Gastroesophageal sphincter (tissue), 4 donors: ENCODE results near the gene ICA1. TPM values are rescaled to one million over a fixed set of nuclear protein-coding genes. Genes with fewer than 3 reads are reported as not detected.

Source experiments
- ATAC-seq: fragments of 150-250 bp; one replicate; pipeline ENCODE4 v1.9.1; 2016; ENCODE audit warnings: mild to moderate bottlenecking, moderate library complexity
- H3K27ac ChIP-seq, 4 donors: fragments of 200-600 bp; sonication (generic) in 3 of 4; 1 replicate in 3 of 4; 2 replicates in 1 of 4; pipeline ENCODE4 v1.5.1; 2016 to 2019
- H3K27me3 ChIP-seq: fragments of 200-600 bp; sonication (generic); one replicate; pipeline ENCODE4 v1.5.1; 2019
- H3K36me3 ChIP-seq, 2 donors: fragments of 200-600 bp; sonication (generic); one replicate each; pipeline ENCODE4 v1.5.1; 2019; ENCODE audit warnings: control low read depth in 1 of 2
- H3K4me1 ChIP-seq, 3 donors: fragments of 200-600 bp; sonication (generic); 1 replicate in 2 of 3; 2 replicates in 1 of 3; pipeline ENCODE4 v1.5.1; 2016 to 2019; ENCODE audit warnings: control low read depth in 2 of 3
- H3K4me3 ChIP-seq, 2 donors: fragments of 200-600 bp; sonication (generic); one replicate each; pipeline ENCODE4 v1.5.1; 2019; ENCODE audit warnings: mild to moderate bottlenecking in 1 of 2, moderate library complexity in 1 of 2
- H3K9me3 ChIP-seq, 3 donors: fragments of 200-600 bp; sonication (generic); one replicate each; pipeline ENCODE4 v1.5.1; 2017 to 2019; ENCODE audit warnings: control low read depth in 2 of 3
- CTCF ChIP-seq, 4 experiments: fragments of 200-600 bp in 2 of 4; fragments of 450-650 bp in 2 of 4; sonication (generic) in 1 of 4; IDR thresholded peaks; one replicate each; pipeline ENCODE4 v1.5.1; 2017 to 2019; ENCODE audit warnings: antibody characterized with exemption in 4 of 4, mild to moderate bottlenecking in 2 of 4, moderate library complexity in 2 of 4
- EP300 ChIP-seq: sonication (generic); formaldehyde crosslinking; IDR thresholded peaks from one replicate; pipeline ENCODE4 v1.6.1; 2017; ENCODE audit warnings: antibody characterized with exemption, mild to moderate bottlenecking
- POLR2A ChIP-seq, 2 donors: fragments of 450-650 bp; IDR thresholded peaks; one replicate each; pipeline ENCODE4 v1.6.1; 2017; ENCODE audit warnings: antibody characterized with exemption in 2 of 2, mild to moderate bottlenecking in 2 of 2, moderate library complexity in 1 of 2
- POLR2AphosphoS5 ChIP-seq: sonication (generic); formaldehyde crosslinking; IDR thresholded peaks from one replicate; pipeline ENCODE4 v1.6.1; 2017; ENCODE audit warnings: antibody characterized with exemption
- WGBS, 2 donors: methylation state at CpG; one replicate each; pipeline ENCODE4 v1.1.5; 2018; ENCODE audit warnings: low coverage in 1 of 2; 5-methylcytosine and 5-hydroxymethylcytosine counted together
- total RNA-seq, 4 donors: library from RNA; depleted of rRNA; stranded (reverse); fragments of >200 nt; gene quantifications; one replicate each; pipeline ENCODE4 v1.1.0, GENCODE V29; 2016

The ICA1 gene
- total RNA-seq, 4 donors from 2014 or later = 6.6 to 11.7 (median 8.2) TPM

GRCh38 chr7:8146106-8146787, 115.7 kb downstream of the ICA1 start:
- Histone ChIP-seq H3K4me1 (peaks cover 0 to 6% (median 0%) of the 10 kb centered on the region in 3 donors), H3K9me3 (no peaks in the 10 kb centered on the region), H3K27me3 (no peaks in the 10 kb centered on the region), H3K27ac (no peak overlapping the region), H3K4me3 (no peak overlapping the region), H3K36me3 (no peaks in the 10 kb centered on the region)
- WGBS, 2 donors = 60 to 62% methylated on average over 10 to 12 of the region's 12 CpGs
- TF ChIP-seq POLR2A (IDR thresholded peaks at IDR 0.05) (no peak), CTCF (IDR thresholded peaks at IDR 0.05) (no peak), POLR2AphosphoS5 (no peak), EP300 (no peak)
- ATAC-seq = no peak

- Histone ChIP-seq H3K27me3 (no peaks in the 10 kb centered on the region), H3K36me3 (no peaks in the 10 kb centered on the region), H3K27ac (no peak overlapping the region), H3K4me1 (peaks cover 0 to 6% (median 0%) of the 10 kb centered on the region in 3 donors), H3K9me3 (no peaks in the 10 kb centered on the region), H3K4me3 (no peak overlapping the region)
- ATAC-seq = no peak
- TF ChIP-seq POLR2AphosphoS5 (no peak), EP300 (no peak), POLR2A (IDR thresholded peaks at IDR 0.05) (no peak), CTCF (IDR thresholded peaks at IDR 0.05) (no peak)
- 87 to 89% methylated on average over 4 of the region's 4 CpGs for WGBS, 2 donors
These were observed 117.1 kb downstream of the ICA1 start for GRCh38 chr7:8144856-8145255.

- H3K27me3 ChIP-seq = no peaks in the 10 kb centered on the region
- H3K36me3 ChIP-seq = no peaks in the 10 kb centered on the region
- WGBS, 2 donors = 90% methylated on average over 5 of the region's 6 CpGs; no CpG with 5 or more reads in 1 of the 2 donors
- H3K4me3 ChIP-seq = no peak overlapping the region
- H3K27ac ChIP-seq = no peak overlapping the region
- ATAC-seq = no peak
- H3K9me3 ChIP-seq = no peaks in the 10 kb centered on the region
- H3K4me1 ChIP-seq = peaks cover 0 to 6% (median 0%) of the 10 kb centered on the region in 3 donors
- TF ChIP-seq EP300 = no peak
These were observed 118.7 kb downstream of the ICA1 start for GRCh38 chr7:8143151-8143874.

GRCh38 chr7:8142477-8142876, 119.5 kb downstream of the ICA1 start:
- peaks cover 0 to 6% (median 0%) of the 10 kb centered on the region in 3 donors for H3K4me1 ChIP-seq
- no peaks in the 10 kb centered on the region for H3K9me3 ChIP-seq
- TF ChIP-seq EP300 (no peak), POLR2A (IDR thresholded peaks at IDR 0.05) (no peak), CTCF (IDR thresholded peaks at IDR 0.05) (no peak), POLR2AphosphoS5 (no peak)
- 95% methylated on average over 2 of the region's 2 CpGs for WGBS, 2 donors
- ATAC-seq = no peak
- H3K4me3 ChIP-seq = no peak overlapping the region
- H3K27me3 ChIP-seq = no peaks in the 10 kb centered on the region
- no peaks in the 10 kb centered on the region for H3K36me3 ChIP-seq
- H3K27ac ChIP-seq = no peak overlapping the region

- no peak overlapping the region for H3K4me3 ChIP-seq
- H3K27ac ChIP-seq = no peak overlapping the region
- WGBS, 2 donors = 86 to 100% methylated on average over 1 to 2 of the region's 4 CpGs
- H3K9me3 ChIP-seq = no peaks in the 10 kb centered on the region
- no peaks in the 10 kb centered on the region for H3K27me3 ChIP-seq
- H3K4me1 ChIP-seq = peaks cover 0 to 6% (median 0%) of the 10 kb centered on the region in 3 donors
- no peak for ATAC-seq
- no peaks in the 10 kb centered on the region for H3K36me3 ChIP-seq
- no peak for TF ChIP-seq CTCF (IDR thresholded peaks at IDR 0.05)
- no peak for TF ChIP-seq POLR2AphosphoS5
- no peak for TF ChIP-seq EP300
- no peak for TF ChIP-seq POLR2A (IDR thresholded peaks at IDR 0.05)
These were observed 120.9 kb downstream of the ICA1 start for GRCh38 chr7:8141070-8141469.
